Endodermal cell (in vitro differentiated cells): ENCODE results near the gene SHC2. TPM values are rescaled to one million over a fixed set of nuclear protein-coding genes. Genes with fewer than 3 reads are reported as not detected.

Experiments
- DNase-seq: peaks from one replicate; pipeline ENCODE4 v3.0.0-alpha.2; 2017
- H3K27ac ChIP-seq: 2 replicates; pipeline ENCODE4 v1.5.1; 2013; ENCODE audit warnings: mild to moderate bottlenecking, low read depth, low read length, moderate library complexity
- H3K27me3 ChIP-seq: 2 replicates; pipeline ENCODE4 v1.6.1; 2013; ENCODE audit warnings: mild to moderate bottlenecking, low read length, moderate library complexity; ENCODE audit not compliant: insufficient read depth, control insufficient read depth, poor library complexity, severe bottlenecking
- H3K36me3 ChIP-seq: 2 replicates; pipeline ENCODE4 v1.7.0; 2013; ENCODE audit warnings: mild to moderate bottlenecking, low read length, moderate library complexity; ENCODE audit not compliant: control insufficient read depth, insufficient read depth
- H3K4me1 ChIP-seq: one replicate; pipeline ENCODE4 v1.7.0; 2013; ENCODE audit warnings: low read length; ENCODE audit not compliant: control insufficient read depth, insufficient read depth
- H3K4me3 ChIP-seq: 2 replicates; pipeline ENCODE4 v1.5.1; 2013; ENCODE audit warnings: mild to moderate bottlenecking, low read length, moderate library complexity
- H3K9ac ChIP-seq: 2 replicates; pipeline ENCODE4 v1.6.1; 2013; ENCODE audit warnings: mild to moderate bottlenecking, low read length, moderate library complexity; ENCODE audit not compliant: poor library complexity, severe bottlenecking; ENCODE audit errors: extremely low read depth
- H3K9me3 ChIP-seq: 2 replicates; pipeline ENCODE4 v1.6.1; 2013; ENCODE audit warnings: mild to moderate bottlenecking, low read length, moderate library complexity; ENCODE audit not compliant: control insufficient read depth
- H3K27ac Mint-ChIP-seq: 2 replicates; pipeline ENCODE4 v1.8.0; 2020; ENCODE audit warnings: mixed read lengths
- H3K27me3 Mint-ChIP-seq: 2 replicates; pipeline ENCODE4 v1.8.0; 2021; ENCODE audit warnings: mild to moderate bottlenecking, mixed read lengths; ENCODE audit not compliant: insufficient read depth
- H3K36me3 Mint-ChIP-seq: 2 replicates; pipeline ENCODE4 v1.8.0; 2020; ENCODE audit warnings: low read depth, mixed read lengths
- H3K4me1 Mint-ChIP-seq: 2 replicates; pipeline ENCODE4 v1.8.0; 2020; ENCODE audit warnings: mixed read lengths
- H3K4me3 Mint-ChIP-seq: 2 replicates; pipeline ENCODE4 v1.8.0; 2020; ENCODE audit warnings: mild to moderate bottlenecking, moderate library complexity, mixed read lengths
- H3K9me3 Mint-ChIP-seq: 2 replicates; pipeline ENCODE4 v1.8.0; 2020; ENCODE audit warnings: mild to moderate bottlenecking, mixed read lengths
- CTCF ChIP-seq: fragments of 200-600 bp; sonication (generic); conservative IDR thresholded peaks from 2 replicates; pipeline ENCODE4 v1.5.0; 2021; ENCODE audit warnings: antibody characterized with exemption, mild to moderate bottlenecking
- WGBS, 2 experiments: methylation state at CpG; one replicate each; pipeline versions ENCODE4 v1.1.5 to v1.1.7; 2013; ENCODE audit warnings: missing lambda C conversion rate in 2 of 2, mixed read lengths in 1 of 2; ENCODE audit not compliant: insufficient coverage in 1 of 2, insufficient read length in 1 of 2; 5-methylcytosine and 5-hydroxymethylcytosine counted together
- total RNA-seq, 2 donors: library from RNA; stranded (reverse); fragmentation: NEBNext Ultra II Directional in 1 of 2; extraction: Animal tissue kit (Norgen Biotek cat#: 25700) in 1 of 2; gene quantifications; 2 replicates in 1 of 2; 3 replicates in 1 of 2; pipeline ENCODE4 v1.2.1, GENCODE V29; 2021

The SHC2 gene
- total RNA-seq, 2 donors from 2014 or later = 56.5 to 93.0 TPM

DNA sequence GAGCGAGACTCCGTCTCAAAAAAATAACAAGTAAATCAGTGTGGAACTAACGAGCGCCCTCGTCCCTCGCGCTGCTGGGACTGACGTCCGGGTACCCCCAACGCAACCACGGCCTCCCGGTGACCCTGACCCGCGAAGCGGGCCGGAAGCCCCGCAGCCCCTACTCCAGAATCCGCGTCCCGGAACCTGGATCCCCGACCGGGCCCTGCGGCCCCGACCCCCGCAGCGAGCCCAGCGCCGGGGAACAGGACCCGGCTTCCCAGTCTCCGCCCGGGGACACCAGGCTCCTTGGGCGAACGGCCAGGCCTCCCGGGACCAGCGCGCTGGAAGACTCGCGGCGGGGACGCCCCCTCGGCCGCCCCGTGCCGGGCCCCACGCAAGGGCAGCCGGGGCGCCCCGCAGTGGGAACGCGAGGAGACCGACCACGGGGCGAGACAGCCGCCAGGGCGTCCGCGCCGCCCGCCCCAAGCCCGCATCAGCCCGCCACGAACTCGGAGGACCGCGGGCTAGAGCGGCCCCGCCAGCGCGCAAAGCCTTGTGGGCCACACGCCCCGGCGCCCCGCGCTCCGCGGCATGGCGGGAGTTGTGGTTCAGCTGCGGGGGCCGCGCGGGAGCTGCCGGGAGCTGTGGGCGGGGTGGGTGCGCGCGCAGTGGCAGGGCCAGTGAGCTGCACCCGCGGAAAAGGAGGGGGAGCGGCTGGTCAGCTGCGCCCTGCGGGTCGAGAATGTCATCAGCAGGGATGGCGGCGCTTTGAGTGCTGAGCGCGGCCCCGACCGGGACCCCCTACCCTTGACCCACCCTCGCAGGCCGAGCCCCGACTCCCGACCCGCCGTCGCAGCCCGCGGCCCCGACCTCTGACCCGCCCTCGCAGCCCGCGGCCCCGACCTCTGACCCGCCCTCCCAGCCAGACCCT, 27.9 kb upstream of the SHC2 start:
- no peaks in the 10 kb centered on the region for H3K36me3 Mint-ChIP-seq
- H3K27ac ChIP-seq = peak overlapping the region; percentile 87
- H3K9ac ChIP-seq = peak overlapping the region; percentile 85

DNA sequence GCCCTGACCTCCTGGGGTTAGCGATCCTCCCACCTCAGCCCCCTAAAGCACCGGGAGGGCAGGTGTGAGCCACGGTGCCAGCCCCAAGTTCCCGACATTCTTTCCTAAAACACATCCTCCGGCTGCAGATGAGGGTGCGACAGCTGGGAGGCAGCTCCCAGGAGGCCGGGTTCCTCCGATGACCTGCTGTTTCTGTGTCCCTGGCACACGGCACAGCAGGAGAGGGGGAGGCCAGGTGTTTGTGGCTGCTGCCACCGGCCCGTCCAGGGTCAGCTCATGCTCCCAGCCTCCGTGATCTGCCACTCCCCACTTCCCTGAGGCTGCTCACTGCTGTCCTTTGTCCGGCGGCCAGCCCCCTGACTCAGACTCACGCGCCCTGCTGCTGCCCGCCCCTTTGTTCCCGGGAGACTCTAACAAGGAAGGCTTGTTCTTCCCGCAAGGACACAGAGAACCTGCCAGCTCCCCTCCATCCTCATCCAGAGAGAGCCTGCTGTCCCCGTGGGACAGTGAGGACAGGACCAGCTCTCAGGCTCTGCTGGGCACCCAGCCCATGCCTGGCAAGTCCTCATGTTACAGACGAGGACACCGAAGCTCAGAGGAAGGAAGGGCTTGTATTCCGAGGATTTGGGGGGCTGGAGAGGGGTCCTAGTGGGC, 24.9 kb upstream of the SHC2 start:
- H3K27ac Mint-ChIP-seq = no peak overlapping the region
- 23 to 35% methylated on average over 12 to 23 of the region's 23 CpGs for WGBS, 2 experiments
- peaks cover 19% of the 10 kb centered on the region for H3K27me3 Mint-ChIP-seq
- no peak for TF ChIP-seq CTCF
- no peak overlapping the region for H3K4me3 ChIP-seq
- no peaks in the 10 kb centered on the region for H3K4me1 ChIP-seq
- no peak overlapping the region for H3K4me3 Mint-ChIP-seq
- H3K4me1 Mint-ChIP-seq = peaks cover 7% of the 10 kb centered on the region
- H3K9me3 ChIP-seq = peaks cover 10% of the 10 kb centered on the region
- no peaks in the 10 kb centered on the region for H3K36me3 Mint-ChIP-seq
- no peaks in the 10 kb centered on the region for H3K27me3 ChIP-seq
- peaks cover 8% of the 10 kb centered on the region for H3K9me3 Mint-ChIP-seq
- DNase-seq = peak; percentile 74
- no peak overlapping the region for H3K9ac ChIP-seq
- no peaks in the 10 kb centered on the region for H3K36me3 ChIP-seq
- peak overlapping the region; percentile 93 for H3K27ac ChIP-seq

More for the DNA sequence above, 27.9 kb upstream of the SHC2 start:
- Mint-ChIP-seq H3K4me3 (peak overlapping the region; percentile 72), H3K27me3 (peaks cover 16% of the 10 kb centered on the region), H3K4me1 (peaks cover 7% of the 10 kb centered on the region), H3K27ac (peak overlapping the region; percentile 85), H3K9me3 (peaks cover 3% of the 10 kb centered on the region)
- H3K27me3 ChIP-seq = no peaks in the 10 kb centered on the region
- WGBS, 2 experiments = 0% methylated on average over 47 to 114 of the region's 114 CpGs
- no peak for TF ChIP-seq CTCF
- H3K4me1 ChIP-seq = no peaks in the 10 kb centered on the region
- H3K4me3 ChIP-seq = peak overlapping the region; percentile 83
- H3K9me3 ChIP-seq = no peaks in the 10 kb centered on the region
- H3K36me3 ChIP-seq = no peaks in the 10 kb centered on the region
- peak; percentile 97 for DNase-seq

DNA sequence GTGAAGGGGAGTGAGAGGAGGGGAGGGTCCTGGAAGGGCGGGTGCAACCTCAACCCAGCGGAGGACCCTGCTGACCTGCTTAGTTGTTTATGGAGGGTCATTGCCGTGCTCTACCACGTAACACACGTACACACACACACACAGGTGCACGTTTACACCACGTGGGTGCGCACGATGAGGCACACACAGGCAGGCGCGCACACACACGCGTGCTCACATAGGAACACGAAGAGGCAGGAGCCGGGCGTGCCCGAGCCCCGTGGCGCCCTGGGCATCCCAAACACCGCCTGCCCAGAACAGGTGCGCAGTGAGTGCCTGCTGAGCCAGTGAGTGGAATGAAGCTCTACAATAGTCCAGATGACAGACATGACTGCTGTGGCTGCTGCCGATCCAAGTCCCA, 24.2 kb upstream of the SHC2 start:
- peaks cover 15% of the 10 kb centered on the region for H3K9me3 ChIP-seq
- WGBS, 2 experiments = 91 to 93% methylated on average over 18 to 22 of the region's 22 CpGs
- peaks cover 14% of the 10 kb centered on the region for H3K9me3 Mint-ChIP-seq
- no peaks in the 10 kb centered on the region for H3K27me3 ChIP-seq
- no peak overlapping the region for H3K27ac Mint-ChIP-seq
- peaks cover 21% of the 10 kb centered on the region for H3K27me3 Mint-ChIP-seq
- no peaks in the 10 kb centered on the region for H3K36me3 Mint-ChIP-seq
- no peak overlapping the region for H3K4me3 Mint-ChIP-seq
- H3K4me1 Mint-ChIP-seq = peaks cover 7% of the 10 kb centered on the region
- H3K27ac ChIP-seq = peak overlapping the region; percentile 85
- no peak for TF ChIP-seq CTCF
- no peak overlapping the region for H3K4me3 ChIP-seq
- no peaks in the 10 kb centered on the region for H3K36me3 ChIP-seq
- no peak overlapping the region for H3K9ac ChIP-seq
- H3K4me1 ChIP-seq = no peaks in the 10 kb centered on the region
- no peak for DNase-seq
